ENCODE results near the gene CCSER2.

The CCSER2 gene

GRCh38 chr10:84397735-84398144 is 69.4 kb downstream of the CCSER2 start:
- TF ChIP-seq, protein P1, sequence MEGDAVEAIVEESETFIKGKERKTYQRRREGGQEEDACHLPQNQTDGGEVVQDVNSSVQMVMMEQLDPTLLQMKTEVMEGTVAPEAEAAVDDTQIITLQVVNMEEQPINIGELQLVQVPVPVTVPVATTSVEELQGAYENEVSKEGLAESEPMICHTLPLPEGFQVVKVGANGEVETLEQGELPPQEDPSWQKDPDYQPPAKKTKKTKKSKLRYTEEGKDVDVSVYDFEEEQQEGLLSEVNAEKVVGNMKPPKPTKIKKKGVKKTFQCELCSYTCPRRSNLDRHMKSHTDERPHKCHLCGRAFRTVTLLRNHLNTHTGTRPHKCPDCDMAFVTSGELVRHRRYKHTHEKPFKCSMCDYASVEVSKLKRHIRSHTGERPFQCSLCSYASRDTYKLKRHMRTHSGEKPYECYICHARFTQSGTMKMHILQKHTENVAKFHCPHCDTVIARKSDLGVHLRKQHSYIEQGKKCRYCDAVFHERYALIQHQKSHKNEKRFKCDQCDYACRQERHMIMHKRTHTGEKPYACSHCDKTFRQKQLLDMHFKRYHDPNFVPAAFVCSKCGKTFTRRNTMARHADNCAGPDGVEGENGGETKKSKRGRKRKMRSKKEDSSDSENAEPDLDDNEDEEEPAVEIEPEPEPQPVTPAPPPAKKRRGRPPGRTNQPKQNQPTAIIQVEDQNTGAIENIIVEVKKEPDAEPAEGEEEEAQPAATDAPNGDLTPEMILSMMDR (IDR thresholded peaks at IDR 0.05), result no peak
- Histone ChIP-seq H3K27ac (peak overlapping the region; percentile 10 to 13), H3K9me3 (no peaks in the 10 kb centered on the region), H3K4me1 (peaks cover 0 to 16% (median 7%) of the 10 kb centered on the region in 4 donors), H3K36me3 (no peaks in the 10 kb centered on the region), H3K27me3 (no peaks in the 10 kb centered on the region), H3K4me3 (no peak overlapping the region)
- DNase-seq, result no peak
- intact Hi-C loops (cut with DNase I; ENCODE audit: low total_unique reads), result no loop called here

DNA sequence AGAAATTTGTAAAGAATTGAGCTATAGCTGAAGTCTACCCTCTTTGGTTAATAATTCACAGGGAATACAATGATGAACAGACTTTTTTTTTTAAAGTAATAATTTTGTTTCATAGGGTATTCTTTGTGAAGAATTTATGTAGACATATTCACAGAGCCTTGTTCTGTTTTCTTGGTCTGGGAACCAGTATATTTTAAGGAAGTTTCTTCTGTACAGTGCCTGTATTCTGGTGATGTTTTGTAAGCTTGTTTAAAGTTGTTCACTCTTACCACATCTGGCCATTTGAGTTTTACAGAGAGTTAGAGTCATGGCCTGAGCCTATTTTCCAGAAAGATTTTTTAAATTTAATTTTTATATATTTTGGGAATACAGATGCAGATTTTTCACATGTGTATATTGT is 70.3 kb downstream of the CCSER2 start:
- no peaks in the 10 kb centered on the region for H3K9me3 ChIP-seq
- H3K27me3 ChIP-seq, result no peaks in the 10 kb centered on the region
- peaks cover 0 to 16% (median 7%) of the 10 kb centered on the region in 4 donors for H3K4me1 ChIP-seq
- TF ChIP-seq, protein P1 (IDR thresholded peaks at IDR 0.05), result no peak
- H3K27ac ChIP-seq, result peak overlapping the region; percentile 10 to 13
- DNase-seq, result no peak
- no peaks in the 10 kb centered on the region for H3K36me3 ChIP-seq
- no peak overlapping the region for H3K4me3 ChIP-seq
- intact Hi-C loops (cut with DNase I; ENCODE audit: low total_unique reads), result no loop called here

DNA sequence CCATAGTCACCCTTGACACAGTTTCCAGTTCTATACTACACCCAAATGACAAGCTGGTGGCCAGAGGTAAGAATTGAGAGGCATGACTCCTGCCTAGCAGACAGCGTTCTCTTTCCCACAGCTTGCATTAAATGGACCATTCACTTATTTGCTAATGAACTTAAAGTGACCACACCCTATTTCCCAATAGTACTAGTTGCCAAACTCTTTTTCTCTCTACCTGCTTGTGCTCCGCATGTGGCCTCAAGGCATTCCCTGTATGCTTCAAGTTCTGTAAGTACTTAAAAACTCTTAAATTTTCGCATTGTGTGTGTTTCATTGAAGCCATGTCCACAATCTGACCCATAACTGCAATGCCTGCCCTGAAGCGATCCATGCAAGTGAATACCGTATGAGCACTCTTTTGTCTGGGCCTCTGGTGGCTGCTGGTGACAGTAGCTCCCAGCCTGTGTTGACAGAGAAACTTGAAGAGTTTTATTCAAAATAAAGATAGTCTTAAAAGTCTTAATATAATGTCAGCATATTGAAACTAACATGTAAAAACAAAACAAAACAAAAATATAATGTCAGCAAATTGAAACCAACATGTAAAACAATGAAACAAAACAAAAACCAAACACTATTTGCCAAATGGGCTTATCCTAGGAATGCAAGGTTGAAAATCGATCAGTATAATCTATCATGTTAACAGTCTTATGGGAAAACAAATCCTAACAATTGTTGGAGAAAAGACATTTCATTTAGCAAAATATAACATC is 73.6 kb downstream of the CCSER2 start:
- no peak overlapping the region for H3K27ac ChIP-seq
- TF ChIP-seq, protein P1 (IDR thresholded peaks at IDR 0.05), result no peak
- H3K27me3 ChIP-seq, result no peaks in the 10 kb centered on the region
- H3K4me3 ChIP-seq, result no peak overlapping the region
- H3K9me3 ChIP-seq, result no peaks in the 10 kb centered on the region
- H3K36me3 ChIP-seq, result no peaks in the 10 kb centered on the region
- intact Hi-C loops (cut with DNase I; ENCODE audit: low total_unique reads), result no loop called here
- peaks cover 0 to 27% (median 12%) of the 10 kb centered on the region in 4 donors for H3K4me1 ChIP-seq
- DNase-seq, result no peak

DNA sequence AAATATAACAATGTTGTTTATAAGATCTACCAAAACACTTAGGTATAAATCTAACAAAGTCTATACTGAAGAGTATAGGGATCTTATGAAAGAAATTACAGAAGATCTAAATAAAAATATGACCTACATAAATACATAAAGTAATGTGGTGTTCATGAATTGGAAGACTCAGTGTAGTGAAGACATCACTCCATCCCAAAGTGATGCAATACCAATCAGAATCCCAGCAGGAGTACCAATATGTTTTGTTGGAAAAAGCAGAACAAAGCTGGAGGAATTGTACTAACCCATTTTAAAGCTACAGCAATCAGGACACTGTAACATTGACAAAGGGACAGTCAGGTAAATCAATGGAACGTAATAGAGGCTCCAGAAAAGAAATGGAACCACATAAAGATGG is 76.4 kb downstream of the CCSER2 start:
- no peaks in the 10 kb centered on the region for H3K9me3 ChIP-seq
- intact Hi-C loops (cut with DNase I; ENCODE audit: low total_unique reads), result no loop called here
- DNase-seq, result no peak
- no peak overlapping the region for H3K4me3 ChIP-seq
- no peak overlapping the region for H3K27ac ChIP-seq
- TF ChIP-seq, protein P1 (IDR thresholded peaks at IDR 0.05), result no peak
- H3K27me3 ChIP-seq, result no peaks in the 10 kb centered on the region
- H3K4me1 ChIP-seq, result peaks cover 0 to 22% (median 9%) of the 10 kb centered on the region in 4 donors
- no peaks in the 10 kb centered on the region for H3K36me3 ChIP-seq

DNA sequence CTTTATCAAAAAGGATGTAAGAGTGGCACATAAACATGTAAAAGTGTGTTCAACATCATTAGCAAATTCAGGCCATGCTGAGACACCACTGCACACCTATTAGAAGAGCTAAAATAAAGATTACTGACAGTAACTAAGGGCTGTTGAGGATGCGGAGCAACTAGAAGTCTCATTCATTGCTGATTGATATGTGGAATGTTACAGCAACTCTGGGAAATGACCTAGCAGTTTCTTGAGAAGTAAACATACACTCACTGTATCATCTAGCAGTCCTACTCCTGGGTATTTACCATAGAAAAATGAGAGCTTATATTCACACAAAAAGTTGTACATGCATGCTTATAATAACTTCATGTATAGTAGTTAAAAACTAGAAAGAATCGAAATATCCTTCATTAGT is 77.3 kb downstream of the CCSER2 start:
- Histone ChIP-seq H3K4me3 (no peak overlapping the region), H3K36me3 (no peaks in the 10 kb centered on the region), H3K9me3 (no peaks in the 10 kb centered on the region), H3K4me1 (peaks cover 0 to 22% (median 9%) of the 10 kb centered on the region in 4 donors), H3K27ac (no peak overlapping the region), H3K27me3 (no peaks in the 10 kb centered on the region)
- intact Hi-C loops (cut with DNase I; ENCODE audit: low total_unique reads), result no loop called here
- no peak for DNase-seq
- TF ChIP-seq, protein P1 (IDR thresholded peaks at IDR 0.05), result no peak
